Fibroblast of lung (primary cell): ENCODE data around the gene TAS2R13. TPM values are rescaled to one million over a fixed set of nuclear protein-coding genes. Genes with fewer than 3 reads are reported as not detected.

Source experiments
- DNase-seq, 2 donors: peaks; one replicate each; pipeline versions ENCODE4 v3.0.0 to v3.0.0-alpha.2; 2010; ENCODE audit warnings: low read depth in 2 of 2
- H2AFZ ChIP-seq: 2 replicates; pipeline ENCODE4 v1.5.1; 2012; ENCODE audit warnings: low read length, control low read depth, inconsistent platforms
- H3K27ac ChIP-seq: 2 replicates; pipeline ENCODE4 v1.5.1; 2011; ENCODE audit warnings: low read length, control low read depth; ENCODE audit not compliant: insufficient read depth
- H3K27me3 ChIP-seq: 2 replicates; pipeline ENCODE4 v1.5.1; 2011; ENCODE audit warnings: mild to moderate bottlenecking, low read length; ENCODE audit not compliant: control insufficient read depth, insufficient read depth
- H3K36me3 ChIP-seq: 2 replicates; pipeline ENCODE4 v1.5.1; 2011; ENCODE audit warnings: low read length; ENCODE audit not compliant: control insufficient read depth, insufficient read depth
- H3K4me1 ChIP-seq: 2 replicates; pipeline ENCODE4 v1.5.1; 2011; ENCODE audit warnings: low read length; ENCODE audit not compliant: control insufficient read depth, insufficient read depth; ENCODE audit errors: extremely low read depth
- H3K4me2 ChIP-seq: 2 replicates; pipeline ENCODE4 v1.5.1; 2011; ENCODE audit warnings: low read length, control low read depth; ENCODE audit not compliant: insufficient read depth; ENCODE audit errors: extremely low read depth
- H3K4me3 ChIP-seq, 4 experiments: fragments of 200-600 bp in 1 of 4; sonication (generic) in 1 of 4; replicated peaks in 1 of 4; 2 replicates each; pipeline ENCODE4 v1.5.1; 2011 to 2016; ENCODE audit warnings: low read length in 4 of 4, low read depth in 3 of 4, mild to moderate bottlenecking in 3 of 4, control low read depth in 2 of 4, inconsistent platforms in 1 of 4, mixed read lengths in 1 of 4; ENCODE audit not compliant: insufficient read depth in 1 of 4; ENCODE audit errors: control extremely low read depth in 1 of 4
- H3K79me2 ChIP-seq: 2 replicates; pipeline ENCODE4 v1.5.1; 2012; ENCODE audit warnings: mild to moderate bottlenecking, low read length, inconsistent platforms; ENCODE audit not compliant: control insufficient read depth, insufficient read depth
- H3K9ac ChIP-seq: 2 replicates; pipeline ENCODE4 v1.5.1; 2011; ENCODE audit warnings: mild to moderate bottlenecking, low read length, control low read depth; ENCODE audit not compliant: insufficient read depth
- H3K9me3 ChIP-seq: 2 replicates; pipeline ENCODE4 v1.5.1; 2012; ENCODE audit warnings: low read depth, low read length; ENCODE audit not compliant: control insufficient read depth, insufficient read depth
- H4K20me1 ChIP-seq: 2 replicates; pipeline ENCODE4 v1.5.1; 2011; ENCODE audit warnings: low read length; ENCODE audit not compliant: control insufficient read depth, insufficient read depth; ENCODE audit errors: extremely low read depth
- EZH2 ChIP-seq: IDR thresholded peaks from 2 replicates; pipeline ENCODE4 v1.5.1; 2012; ENCODE audit warnings: low read length, control low read depth, mild to moderate bottlenecking; ENCODE audit errors: missing control alignments
- polyA plus RNA-seq, 2 donors: library from polyadenylated mRNA; depleted of rRNA in 1 of 2; stranded (reverse) in 1 of 2; unstranded in 1 of 2; fragments of >200 nt; gene quantifications; 2 replicates each; pipeline ENCODE4 v1.2.1, GENCODE V29; 2011 to 2012; ENCODE audit warnings: missing spikeins in 1 of 2
- total RNA-seq: library from RNA; depleted of rRNA; stranded (reverse); fragments of >200 nt; gene quantifications from 2 replicates; pipeline ENCODE4 v1.2.1, GENCODE V29; 2014
- TF ChIP-seq, protein P1 (sequence below), 2 donors: IDR thresholded peaks in 1 of 2; conservative IDR thresholded peaks in 1 of 2; 1 replicate in 1 of 2; 2 replicates in 1 of 2; pipeline ENCODE4 v1.5.1; 2011 to 2012; ENCODE audit warnings: low read length in 2 of 2, control low read depth in 1 of 2, inconsistent platforms in 1 of 2, low read depth in 1 of 2, mild to moderate bottlenecking in 1 of 2

The TAS2R13 gene
- total and polyA plus RNA-seq, 2 donors (not counting 1 experiment from before 2014, with no cell fraction given) = 1.7 TPM; not detected in 1

DNA sequence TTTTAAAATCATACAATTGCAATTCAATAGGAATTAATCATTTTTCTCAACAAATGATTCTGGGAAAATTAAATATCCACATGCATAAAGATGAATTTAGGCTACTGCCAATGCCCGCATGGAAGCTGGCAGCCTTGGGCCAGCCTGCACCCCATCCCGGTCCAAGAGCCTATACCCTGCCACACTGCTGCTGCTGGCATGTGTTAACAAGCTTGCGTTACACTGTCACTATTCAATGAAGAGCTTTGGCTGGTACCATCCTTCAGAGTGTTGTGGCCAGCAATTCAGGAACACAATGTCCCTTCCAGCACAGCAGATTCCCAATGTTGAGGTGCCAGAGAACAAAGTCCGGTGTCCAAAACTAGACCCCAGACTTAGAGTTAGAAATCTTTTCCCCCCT is 43.3 kb upstream of the TAS2R13 start:
- Histone ChIP-seq H3K27me3 (no peaks in the 10 kb centered on the region), H3K9me3 (no peaks in the 10 kb centered on the region), H3K9ac (no peak overlapping the region), H3K79me2 (no peaks in the 10 kb centered on the region), H3K4me1 (no peaks in the 10 kb centered on the region), H3K4me3 (no peak overlapping the region), H2AFZ (no peak overlapping the region), H4K20me1 (no peaks in the 10 kb centered on the region), H3K4me2 (no peak overlapping the region), H3K36me3 (no peaks in the 10 kb centered on the region), H3K27ac (no peak overlapping the region)
- DNase-seq = no peak
- TF ChIP-seq EZH2 = no peak
- TF ChIP-seq, protein P1, sequence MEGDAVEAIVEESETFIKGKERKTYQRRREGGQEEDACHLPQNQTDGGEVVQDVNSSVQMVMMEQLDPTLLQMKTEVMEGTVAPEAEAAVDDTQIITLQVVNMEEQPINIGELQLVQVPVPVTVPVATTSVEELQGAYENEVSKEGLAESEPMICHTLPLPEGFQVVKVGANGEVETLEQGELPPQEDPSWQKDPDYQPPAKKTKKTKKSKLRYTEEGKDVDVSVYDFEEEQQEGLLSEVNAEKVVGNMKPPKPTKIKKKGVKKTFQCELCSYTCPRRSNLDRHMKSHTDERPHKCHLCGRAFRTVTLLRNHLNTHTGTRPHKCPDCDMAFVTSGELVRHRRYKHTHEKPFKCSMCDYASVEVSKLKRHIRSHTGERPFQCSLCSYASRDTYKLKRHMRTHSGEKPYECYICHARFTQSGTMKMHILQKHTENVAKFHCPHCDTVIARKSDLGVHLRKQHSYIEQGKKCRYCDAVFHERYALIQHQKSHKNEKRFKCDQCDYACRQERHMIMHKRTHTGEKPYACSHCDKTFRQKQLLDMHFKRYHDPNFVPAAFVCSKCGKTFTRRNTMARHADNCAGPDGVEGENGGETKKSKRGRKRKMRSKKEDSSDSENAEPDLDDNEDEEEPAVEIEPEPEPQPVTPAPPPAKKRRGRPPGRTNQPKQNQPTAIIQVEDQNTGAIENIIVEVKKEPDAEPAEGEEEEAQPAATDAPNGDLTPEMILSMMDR (conservative IDR thresholded peaks at IDR 0.05 in 1 of 2, IDR thresholded peaks at IDR 0.05 in 1 of 2; ENCODE audit: low read depth in 1 of 2, low read length in 2 of 2) = no peak

DNA sequence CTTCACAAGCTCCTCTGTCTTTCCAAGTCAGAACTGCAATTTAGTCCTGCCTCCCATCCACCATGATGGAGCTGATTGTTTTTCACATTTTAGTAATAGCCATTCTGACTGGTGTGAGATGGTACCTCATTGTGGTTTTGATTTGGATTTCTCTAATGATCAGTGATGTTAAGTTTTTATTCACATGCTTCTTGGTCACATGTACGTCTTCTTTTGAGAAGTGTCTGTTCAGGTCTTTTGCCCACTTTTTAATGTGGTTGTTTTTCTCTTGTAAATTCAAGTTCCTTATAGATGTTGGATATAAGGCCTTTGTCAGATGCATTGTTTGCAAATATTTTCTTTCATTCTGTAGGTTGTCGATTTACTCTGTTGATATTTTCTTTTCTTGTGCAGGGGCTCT is 33.8 kb upstream of the TAS2R13 start:
- no peaks in the 10 kb centered on the region for H4K20me1 ChIP-seq
- H3K27ac ChIP-seq = no peak overlapping the region
- H3K27me3 ChIP-seq = no peaks in the 10 kb centered on the region
- H3K4me3 ChIP-seq = no peak overlapping the region
- no peaks in the 10 kb centered on the region for H3K36me3 ChIP-seq
- H3K79me2 ChIP-seq = no peaks in the 10 kb centered on the region
- H3K9ac ChIP-seq = no peak overlapping the region
- no peaks in the 10 kb centered on the region for H3K4me1 ChIP-seq
- no peak overlapping the region for H3K4me2 ChIP-seq
- no peak for DNase-seq
- no peak for TF ChIP-seq EZH2
- TF ChIP-seq, protein P1 (conservative IDR thresholded peaks at IDR 0.05 in 1 of 2, IDR thresholded peaks at IDR 0.05 in 1 of 2; ENCODE audit: low read depth in 1 of 2, low read length in 2 of 2) = no peak
- H2AFZ ChIP-seq = no peak overlapping the region
- no peaks in the 10 kb centered on the region for H3K9me3 ChIP-seq

- no peak overlapping the region for H3K9ac ChIP-seq
- no peaks in the 10 kb centered on the region for H4K20me1 ChIP-seq
Observed at GRCh38 chr12:10941916-10942607, 32.7 kb upstream of the TAS2R13 start.

More at GRCh38 chr12:10941916-10942607, 32.7 kb upstream of the TAS2R13 start:
- DNase-seq = peak in 1 of 2 donors; percentile 47
- no peak overlapping the region for H3K27ac ChIP-seq
- H3K4me1 ChIP-seq = no peaks in the 10 kb centered on the region
- H3K4me2 ChIP-seq = no peak overlapping the region
- no peaks in the 10 kb centered on the region for H3K36me3 ChIP-seq
- no peak overlapping the region for H2AFZ ChIP-seq
- H3K27me3 ChIP-seq = no peaks in the 10 kb centered on the region
- no peaks in the 10 kb centered on the region for H3K9me3 ChIP-seq
- no peaks in the 10 kb centered on the region for H3K79me2 ChIP-seq
- TF ChIP-seq, protein P1 (conservative IDR thresholded peaks at IDR 0.05 in 1 of 2, IDR thresholded peaks at IDR 0.05 in 1 of 2; ENCODE audit: low read depth in 1 of 2, low read length in 2 of 2) = no peak
- TF ChIP-seq EZH2 = no peak
- H3K4me3 ChIP-seq = no peak overlapping the region
